Measurements from ENCODE around the gene OSGEP.
"Not testable (repeated sequence)": the region's sequence is repeated elsewhere in the genome, so short reads cannot be mapped to it uniquely, and the experiment has no call there.

OSGEP gene

DNA sequence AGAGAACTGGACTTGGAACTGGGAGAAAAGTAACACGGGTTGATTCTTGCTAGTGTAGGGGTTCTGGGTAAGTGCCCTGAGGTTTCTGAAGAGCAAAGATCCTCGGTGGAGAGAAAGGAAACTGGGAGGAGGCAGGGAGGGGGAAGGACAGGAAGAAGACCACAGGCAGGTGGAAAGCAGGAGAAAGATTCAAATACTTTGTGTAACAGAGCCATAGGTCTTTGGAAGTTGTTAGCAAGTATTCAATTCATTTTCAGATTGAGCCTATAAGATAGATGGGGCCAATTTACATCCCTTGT is 15.9 kb upstream of the OSGEP start:
- DNase-seq: no peak
- intact Hi-C loops (cut with DNase I): no loop called here

DNA sequence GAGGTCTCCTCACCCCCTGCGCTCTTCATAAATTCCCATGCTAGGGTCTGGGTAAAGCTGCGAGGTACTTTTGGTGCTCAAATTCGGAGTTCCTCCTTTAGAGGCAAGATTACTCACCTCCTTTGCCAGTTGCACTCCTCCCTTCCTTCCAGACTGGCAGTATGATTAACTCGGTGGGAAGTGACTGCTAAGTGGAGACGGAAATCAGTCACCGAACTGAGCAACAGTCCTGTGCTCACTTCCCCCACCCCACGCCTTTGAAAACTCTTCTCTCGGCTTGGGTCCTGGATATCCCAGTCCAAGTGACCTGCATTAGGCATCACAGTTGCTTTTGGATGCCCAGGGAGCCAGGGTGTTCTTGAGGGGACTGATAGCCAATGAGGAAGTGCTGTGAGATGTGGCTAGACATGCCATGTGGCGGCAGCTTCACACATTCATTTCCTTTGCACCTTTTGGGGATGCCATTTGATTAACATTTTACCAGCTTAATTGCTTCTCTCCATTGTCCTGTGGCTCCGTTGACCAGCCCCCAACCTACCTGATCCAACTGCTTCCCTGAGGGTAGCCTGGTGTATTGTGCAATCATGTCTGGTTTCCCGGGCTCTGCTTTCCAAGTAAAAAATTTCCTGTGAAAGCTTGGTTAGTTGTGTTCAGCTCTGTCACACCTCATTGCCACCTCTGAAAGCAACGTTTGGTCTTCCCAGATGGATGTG is 15.4 kb upstream of the OSGEP start:
- intact Hi-C loops (cut with DNase I): no loop called here
- no peak for DNase-seq

DNA sequence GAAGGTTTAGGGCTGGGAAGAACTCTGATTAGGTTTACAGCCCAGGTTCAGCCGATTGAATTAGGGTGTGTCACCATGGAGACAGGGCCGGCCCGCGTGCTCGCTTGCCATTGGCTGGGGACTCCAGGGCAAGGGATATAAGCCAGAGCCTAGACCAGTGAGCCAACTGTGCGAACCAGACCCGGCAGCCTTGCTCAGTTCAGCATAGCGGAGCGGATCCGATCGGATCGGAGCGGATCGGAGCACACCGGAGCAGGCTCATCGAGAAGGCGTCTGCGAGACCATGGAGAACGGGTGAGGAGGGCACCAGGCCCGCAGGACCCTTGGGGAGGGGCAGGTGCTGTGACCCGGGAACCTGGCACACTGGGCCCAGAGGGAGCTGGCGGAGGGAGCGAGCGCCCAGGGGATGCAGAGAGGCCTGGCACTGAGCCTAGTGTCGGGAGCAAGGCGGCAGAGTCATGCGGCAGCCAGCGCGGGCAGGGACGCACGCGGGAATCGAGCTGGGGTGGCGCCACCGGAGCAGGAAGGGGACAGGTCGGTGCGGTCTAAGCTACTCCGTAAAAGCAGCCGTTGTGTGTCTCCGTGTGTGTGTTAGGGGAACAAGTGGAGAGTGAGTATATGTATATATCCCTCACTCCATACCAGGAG is 14.8 kb upstream of the OSGEP start, which contains the start of gene PNP:
Gene PNP, plus strand, starts transcription at position 165 of the 648 bp plus-strand sequence. Its CDS starts 119 bp downstream, at position 284.
- intact Hi-C loops (cut with DNase I): no loop called here

DNA sequence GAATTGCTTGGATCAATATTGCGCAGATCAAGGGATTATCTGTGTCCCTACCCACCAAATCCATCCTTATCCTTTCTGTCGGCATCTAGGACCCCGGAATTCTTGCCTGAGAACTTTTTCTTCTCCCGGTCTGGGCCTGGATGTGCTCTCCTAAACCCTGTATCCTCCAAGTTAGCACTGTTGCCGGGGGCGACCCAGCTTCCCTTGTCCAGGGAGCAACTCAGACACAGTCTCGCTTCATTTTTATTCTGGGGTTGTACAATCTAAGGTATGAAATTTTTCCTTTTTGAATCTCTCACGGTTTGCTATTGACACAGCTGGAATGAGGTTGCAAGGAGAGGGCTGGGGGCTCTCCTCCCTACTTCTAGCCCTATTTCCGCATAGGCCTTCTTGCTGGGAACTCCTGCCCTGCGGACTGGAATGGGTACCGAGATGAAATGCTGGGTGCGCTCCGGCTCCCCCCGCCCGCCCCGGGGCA is 14.2 kb upstream of the OSGEP start:
- no peak for DNase-seq
- intact Hi-C loops (cut with DNase I): no loop called here

More for the DNA sequence above, 14.8 kb upstream of the OSGEP start, which contains the start of gene PNP:
- DNase-seq: peak; percentile 70 to 98 (median 88)

DNA sequence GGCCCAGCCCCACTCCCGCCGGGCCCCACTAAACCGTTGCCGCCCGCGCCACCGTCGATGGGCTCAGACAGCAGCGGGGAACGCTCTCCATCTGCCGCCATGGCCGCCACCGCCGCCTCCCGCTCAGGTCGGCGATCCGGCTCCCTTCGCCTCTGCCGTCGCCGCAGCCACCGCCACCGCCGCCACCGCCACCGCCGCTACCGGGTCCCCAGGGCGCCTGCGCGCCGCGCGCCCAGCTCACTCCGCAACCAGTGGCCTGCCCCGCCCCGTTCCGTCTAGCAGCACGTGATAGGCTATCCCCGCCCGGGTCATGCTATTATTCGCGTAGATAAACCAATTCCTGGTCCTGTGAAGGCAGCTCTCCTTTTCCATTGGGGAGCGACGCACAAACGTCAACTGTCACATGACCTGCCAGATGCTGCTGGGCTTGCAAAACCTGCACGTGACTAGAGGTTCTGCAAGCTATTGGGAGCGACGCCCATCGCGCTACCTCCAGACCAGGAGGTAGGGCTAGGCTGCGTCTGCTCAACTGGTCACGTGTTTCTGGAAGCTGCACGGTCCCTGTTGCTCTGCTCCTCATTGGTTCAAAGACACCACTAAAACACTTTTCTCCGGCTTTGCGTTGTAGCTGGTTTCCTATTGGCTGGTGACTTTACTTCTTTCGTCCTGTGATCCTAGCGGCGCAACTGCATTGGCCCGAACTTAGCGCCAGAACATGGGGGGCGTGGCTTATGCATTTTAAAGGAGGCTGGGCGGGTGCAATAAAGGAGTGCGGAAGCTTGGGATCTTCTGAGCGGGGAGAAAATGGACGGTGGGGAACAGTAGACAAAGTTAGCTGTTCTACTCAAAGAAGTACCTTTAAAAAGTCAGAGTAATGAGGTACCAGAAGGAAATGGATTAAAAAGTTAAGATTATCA is 6.9 kb upstream of the OSGEP start, which contains the start of gene PIP4P1:
Gene PIP4P1, minus strand, starts transcription at position 210 of the 917 bp plus-strand sequence. Its CDS starts 109 bp downstream, at position 101.
- intact Hi-C loops (cut with DNase I): loop anchor here (5.0 kb wide), 2 partner anchors 146 to 221 kb away; partner anchors contain the start of gene RNASE4

DNA sequence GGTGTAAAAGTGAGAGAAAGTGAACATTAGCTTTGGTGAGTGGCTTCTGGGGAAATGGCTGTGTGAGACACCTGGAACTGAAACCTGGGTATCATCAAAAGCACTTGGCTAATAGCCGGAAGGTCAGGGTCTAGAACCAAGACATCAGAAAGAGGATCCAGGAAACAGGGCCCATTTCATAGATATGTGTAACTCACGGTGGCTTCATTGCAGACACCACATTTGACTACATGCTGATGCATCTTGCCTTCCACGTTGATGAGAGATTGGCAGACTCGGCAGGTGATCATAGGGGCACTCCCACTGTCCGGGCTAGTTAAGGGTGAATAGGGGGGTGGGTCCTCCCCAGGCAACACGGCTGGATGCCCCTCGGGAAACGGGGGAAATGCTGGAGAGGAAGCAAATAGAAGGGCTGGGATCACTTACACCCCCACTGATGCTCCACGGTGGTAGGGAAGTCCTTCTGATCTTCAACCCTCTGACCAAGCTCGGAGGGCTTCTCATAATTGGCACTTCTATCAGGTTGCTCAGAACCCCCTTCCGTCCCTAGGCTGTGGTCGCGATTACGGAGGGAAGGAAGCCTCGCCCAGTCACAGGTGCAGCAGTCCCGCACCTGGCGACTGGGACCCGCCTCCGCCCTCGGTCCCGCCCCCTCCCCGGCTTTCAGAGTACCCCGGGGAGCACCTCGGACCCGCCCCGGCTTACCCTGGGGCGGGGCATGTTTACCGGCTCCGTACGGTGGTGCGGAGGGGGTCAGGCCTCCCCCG is 6.0 kb upstream of the OSGEP start:
- intact Hi-C loops (cut with DNase I): loop anchor here (5.0 kb wide), 2 partner anchors 147 to 222 kb away; partner anchors contain the start of gene RNASE4
- DNase-seq: no peak

More for the DNA sequence above, 6.9 kb upstream of the OSGEP start, which contains the start of gene PIP4P1:
- peak; percentile 98 to 100 (median 99) for DNase-seq

DNA sequence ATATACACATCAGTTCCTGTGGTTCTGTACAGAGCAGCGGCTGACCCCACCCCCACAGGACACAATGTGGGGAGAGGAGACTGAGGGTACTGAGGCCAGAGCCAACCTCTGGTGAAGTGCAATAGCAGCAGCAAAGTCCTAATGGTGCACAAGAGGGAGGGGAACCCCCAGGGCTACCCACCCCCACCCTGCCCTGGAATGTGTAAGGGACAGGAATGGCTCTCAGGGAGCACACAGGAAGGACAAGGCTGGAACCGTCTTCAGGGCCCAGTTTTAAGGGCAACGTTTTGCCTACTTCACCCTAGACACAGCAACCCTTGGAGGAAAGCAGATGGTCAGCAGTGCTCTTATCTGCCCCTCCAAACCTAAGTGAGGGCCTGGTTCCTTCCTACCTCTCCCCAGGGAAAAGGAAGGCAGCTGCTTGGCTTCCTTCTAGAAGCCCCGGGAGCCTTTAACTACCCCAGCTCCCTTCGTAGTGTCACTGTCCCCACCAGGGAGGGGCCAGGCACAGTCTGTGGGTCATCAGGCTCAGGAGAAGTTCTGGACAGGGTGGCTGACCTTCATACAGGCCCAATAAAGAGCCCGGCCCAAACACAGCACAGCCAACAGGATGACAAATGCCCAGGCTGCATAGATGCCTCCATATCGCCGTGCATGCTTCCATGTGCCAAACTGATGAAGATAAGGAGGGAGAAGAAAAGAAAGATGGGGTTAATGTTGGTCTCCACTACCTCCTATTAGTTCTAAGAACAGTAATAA is 3.6 kb upstream of the OSGEP start:
- intact Hi-C loops (cut with DNase I): loop anchor here (5.0 kb wide), 1 partner anchor 116 kb away; the partner anchor contains the start of gene PARP2
- no peak for DNase-seq

DNA sequence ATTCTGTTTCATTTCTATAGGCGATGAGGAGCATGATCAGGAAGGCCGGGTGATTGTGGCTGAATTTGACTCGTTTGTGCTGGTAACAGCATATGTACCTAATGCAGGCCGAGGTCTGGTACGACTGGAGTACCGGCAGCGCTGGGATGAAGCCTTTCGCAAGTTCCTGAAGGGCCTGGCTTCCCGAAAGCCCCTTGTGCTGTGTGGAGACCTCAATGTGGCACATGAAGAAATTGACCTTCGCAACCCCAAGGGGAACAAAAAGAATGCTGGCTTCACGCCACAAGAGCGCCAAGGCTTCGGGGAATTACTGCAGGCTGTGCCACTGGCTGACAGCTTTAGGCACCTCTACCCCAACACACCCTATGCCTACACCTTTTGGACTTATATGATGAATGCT is 2.4 kb upstream of the OSGEP start:
- DNase-seq: no peak
- intact Hi-C loops (cut with DNase I): loop anchor here (5.0 kb wide), 1 partner anchor 115 kb away; the partner anchor contains the start of gene PARP2

DNA sequence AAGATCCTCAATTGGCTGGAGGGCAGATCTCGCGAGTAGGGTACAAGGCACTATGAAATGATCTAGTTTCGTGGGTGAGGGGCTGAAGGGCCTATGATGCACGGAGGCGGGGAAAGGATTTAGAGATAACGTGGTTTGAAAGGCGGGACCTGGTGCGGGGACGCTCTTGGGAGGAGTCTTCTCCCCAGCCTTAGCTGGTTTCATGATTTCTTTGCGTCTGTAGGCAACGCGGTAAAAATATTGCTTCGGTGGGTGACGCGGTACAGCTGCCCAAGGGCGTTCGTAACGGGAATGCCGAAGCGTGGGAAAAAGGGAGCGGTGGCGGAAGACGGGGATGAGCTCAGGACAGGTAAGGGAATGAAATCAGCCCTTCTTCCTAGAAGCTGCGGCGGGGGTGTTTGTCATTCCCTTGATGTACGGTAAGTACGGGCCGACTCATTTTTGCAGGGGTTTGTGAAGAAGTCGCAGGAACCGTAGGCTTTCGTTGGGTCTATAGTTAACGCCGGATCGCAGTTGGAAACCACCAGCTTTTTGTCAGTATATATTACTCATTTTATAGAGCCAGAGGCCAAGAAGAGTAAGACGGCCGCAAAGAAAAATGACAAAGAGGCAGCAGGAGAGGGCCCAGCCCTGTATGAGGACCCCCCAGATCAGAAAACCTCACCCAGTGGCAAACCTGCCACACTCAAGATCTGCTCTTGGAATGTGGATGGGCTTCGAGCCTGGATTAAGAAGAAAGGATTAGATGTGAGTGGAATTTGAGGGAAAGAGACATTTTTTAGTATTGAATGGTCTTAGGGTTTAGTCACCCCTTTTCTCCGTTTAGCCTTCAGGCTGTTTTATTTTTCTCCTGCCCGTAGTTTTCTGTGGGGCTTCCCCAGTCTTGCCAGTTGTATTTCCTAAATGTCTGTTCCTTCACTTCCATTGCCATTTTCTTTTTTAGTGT is 1.0 kb upstream of the OSGEP start:
- intact Hi-C loops (cut with DNase I): loop anchor here (2.0 to 5.0 kb wide), 2 partner anchors 43 to 113 kb away; partner anchors contain the start of genes PARP2 and TEP1
- peak in 1 of 10 donors; percentile 83 for DNase-seq

DNA sequence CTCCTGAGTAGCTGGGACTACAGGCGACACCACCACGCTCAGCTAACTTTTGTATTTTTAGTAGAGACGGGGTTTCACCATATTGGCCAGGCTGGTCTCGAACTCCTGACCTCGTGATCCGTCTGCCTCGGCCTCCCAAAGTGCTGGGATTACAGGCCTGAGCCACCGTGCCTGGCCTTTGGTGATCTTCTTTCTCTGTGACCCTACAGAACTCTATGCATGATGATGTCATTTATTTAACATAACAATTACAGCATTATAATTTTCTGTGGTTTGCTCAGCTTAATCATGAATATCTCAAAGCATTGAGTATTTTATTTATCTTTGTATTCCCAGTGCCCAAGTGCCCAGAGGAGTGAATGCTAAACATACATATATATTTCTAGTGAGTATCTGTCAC is 1.8 kb downstream of the OSGEP start:
- DNase-seq; intact Hi-C loops (cut with DNase I): not testable (repeated sequence)

DNA sequence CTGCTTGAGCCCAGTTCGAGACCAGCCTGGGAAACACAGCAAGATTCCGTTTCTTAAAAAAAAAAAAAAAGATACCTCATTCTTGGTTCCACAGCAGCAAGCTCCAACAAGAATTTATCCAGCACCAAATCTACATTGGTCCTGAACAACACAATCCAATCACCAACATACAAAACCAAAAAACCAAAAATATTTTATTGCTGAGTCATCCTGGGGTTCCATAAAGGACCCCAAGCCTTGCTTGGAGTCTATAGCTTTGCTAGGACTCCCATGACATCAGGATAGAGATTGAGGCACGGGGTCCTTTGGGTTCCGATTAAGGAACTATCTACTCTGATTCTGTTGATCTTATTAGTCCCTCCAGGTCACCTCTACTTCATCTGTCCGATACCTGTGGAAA is 7.7 kb downstream of the OSGEP start:
- intact Hi-C loops (cut with DNase I): no loop called here
- DNase-seq: no peak

DNA sequence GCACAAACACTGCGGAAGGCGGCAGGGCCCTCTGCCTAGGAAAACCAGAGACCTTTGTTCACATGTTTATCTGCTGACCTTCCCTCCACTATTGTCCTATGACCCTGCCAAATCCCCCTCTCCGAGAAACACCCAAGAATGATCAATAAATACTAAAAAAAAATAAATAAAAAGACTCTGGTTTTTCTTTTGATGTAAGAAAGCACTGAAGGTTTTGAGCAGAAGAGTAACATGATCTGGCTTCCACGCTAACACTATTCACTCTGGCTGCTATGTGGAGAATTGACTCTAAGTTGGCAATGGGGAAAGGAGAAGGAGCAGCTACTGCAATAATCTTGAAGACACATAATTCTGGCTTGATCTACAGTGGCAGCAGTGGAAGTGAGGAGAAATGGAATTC is 11.0 kb downstream of the OSGEP start:
- DNase-seq; intact Hi-C loops (cut with DNase I): not testable (repeated sequence)

DNA sequence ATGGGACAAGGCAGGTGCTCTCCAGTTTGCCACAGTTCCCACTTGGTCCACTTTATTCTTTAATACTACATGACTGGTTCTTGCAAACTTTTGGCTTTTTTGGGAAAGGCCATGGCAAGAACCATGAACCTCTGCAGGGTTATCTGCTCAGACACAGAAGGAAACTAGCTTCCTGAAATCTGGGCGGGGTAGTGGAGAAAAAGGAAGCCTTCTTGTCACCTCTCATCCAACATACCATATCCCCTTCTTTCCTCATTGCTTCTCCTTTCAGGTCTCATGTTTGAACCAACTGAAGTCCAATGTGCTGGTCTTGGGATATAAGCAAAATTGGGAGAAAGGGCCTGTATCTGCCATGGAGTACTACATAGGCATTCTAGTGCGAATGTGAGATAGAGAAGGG is 13.2 kb downstream of the OSGEP start:
- DNase-seq: no peak
- intact Hi-C loops (cut with DNase I): no loop called here

DNA sequence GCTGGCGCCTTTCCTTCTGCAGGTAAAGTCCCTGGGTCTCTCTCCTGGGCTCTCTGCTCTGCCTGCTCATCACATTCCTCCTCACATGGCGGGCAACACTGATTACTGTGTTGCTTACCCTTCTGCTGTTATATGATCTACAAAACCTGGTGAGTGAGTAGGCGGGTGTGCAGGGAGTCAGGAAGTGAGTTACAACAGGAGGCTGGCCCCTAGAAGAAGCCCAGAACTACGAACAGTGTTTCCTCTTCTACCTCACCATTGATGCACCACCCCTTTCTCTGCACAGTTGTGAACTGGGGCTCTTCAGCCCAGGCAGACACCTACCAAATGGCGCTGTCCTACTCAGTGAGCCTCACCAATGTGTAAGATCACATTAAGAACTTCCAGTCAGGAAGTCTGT is 13.7 kb downstream of the OSGEP start:
- intact Hi-C loops (cut with DNase I): no loop called here
- DNase-seq: no peak

DNA sequence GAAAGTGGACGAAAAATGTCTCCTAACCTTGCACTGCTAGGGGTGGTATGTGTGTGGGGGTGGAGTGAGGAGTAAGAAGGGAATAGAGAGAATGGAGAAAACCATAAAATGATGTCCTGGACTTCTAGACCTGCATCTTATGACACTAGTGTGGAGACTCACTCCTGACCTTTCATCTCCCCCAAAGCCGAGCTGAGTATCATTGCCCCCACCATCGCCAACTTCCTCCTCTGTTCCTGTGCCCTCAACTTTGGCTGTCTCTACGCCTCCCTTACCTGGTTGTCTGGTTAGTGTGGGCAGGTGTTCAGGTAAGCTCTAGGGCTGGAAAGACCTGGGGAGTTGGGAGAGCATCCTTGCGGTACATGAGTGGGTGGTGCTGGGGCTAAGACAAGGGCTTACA is 14.1 kb downstream of the OSGEP start:
- intact Hi-C loops (cut with DNase I): no loop called here
- DNase-seq: peak in 1 of 10 donors; percentile 51

DNA sequence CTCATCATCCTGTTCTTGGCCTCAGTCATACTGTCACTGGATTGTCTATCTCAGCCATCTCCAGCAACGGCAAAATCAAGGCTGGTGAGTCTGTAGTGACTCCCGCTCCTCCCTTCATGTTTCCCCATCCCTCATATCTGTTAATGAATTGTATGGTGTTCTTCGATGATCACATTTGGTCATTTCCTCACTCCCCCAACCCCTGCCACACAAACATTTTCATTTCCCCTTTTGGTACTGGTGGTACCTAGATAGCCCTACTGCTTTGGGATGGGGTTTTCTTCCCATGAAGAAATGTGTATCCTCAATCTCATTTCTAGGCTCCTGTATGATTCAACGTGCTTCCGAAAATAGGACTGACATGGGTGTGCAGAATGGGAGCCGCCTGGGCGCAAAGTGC is 15.9 kb downstream of the OSGEP start:
- no peak for DNase-seq
- intact Hi-C loops (cut with DNase I): no loop called here

DNA sequence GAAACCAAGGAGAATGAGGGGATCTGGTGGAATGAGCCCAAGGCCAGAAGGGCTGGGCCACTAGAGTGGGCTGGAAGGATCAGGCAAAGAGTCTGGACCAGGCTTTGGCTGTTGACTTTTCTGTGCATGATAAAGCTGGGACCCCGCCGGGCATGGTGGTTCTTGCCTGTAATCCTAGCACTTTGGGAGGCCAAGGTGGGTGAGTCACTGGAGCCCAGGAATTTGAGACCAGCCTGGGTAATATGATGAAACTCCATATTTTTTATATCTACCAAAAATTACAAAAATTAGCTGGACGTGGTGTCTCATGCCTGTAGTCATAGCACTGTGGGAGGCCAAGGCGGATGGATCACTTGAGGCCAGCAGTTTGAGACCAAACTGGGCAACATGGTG is 18.3 kb downstream of the OSGEP start:
- DNase-seq: no peak
- intact Hi-C loops (cut with DNase I): no loop called here

Measured in posterior cingulate gyrus (tissue), 11 donors.